GM12873 (cell line): ENCODE results near the gene MCU.

Experiments used
- TF ChIP-seq, protein P1 (sequence below): IDR thresholded peaks from 2 replicates; pipeline ENCODE4 v1.5.1; 2012; ENCODE audit warnings: low read depth, mild to moderate bottlenecking, moderate library complexity, low read length, control low read depth; ENCODE audit not compliant: insufficient read depth; ENCODE audit errors: missing control alignments

Gene MCU

DNA sequence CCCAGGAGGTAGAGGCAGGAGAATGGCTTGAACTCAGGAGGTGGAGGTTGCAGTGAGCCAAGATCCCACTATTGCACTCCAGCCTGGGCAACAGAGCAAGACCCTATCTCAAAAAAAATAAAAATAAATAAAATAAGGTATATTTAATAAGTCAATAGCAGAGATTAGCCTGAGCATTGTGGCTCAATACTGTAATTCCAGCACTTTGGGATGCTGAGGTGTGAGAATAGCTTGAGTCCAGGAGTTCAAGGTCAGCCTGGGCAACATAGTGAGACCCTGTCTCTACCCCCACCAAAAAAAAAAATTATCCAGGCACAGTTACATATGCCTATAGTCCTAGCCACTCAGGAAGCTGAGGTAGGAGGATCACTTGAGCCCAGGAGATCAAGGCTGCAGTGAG lies 163.2 kb downstream of the MCU start:
- TF ChIP-seq, protein P1, sequence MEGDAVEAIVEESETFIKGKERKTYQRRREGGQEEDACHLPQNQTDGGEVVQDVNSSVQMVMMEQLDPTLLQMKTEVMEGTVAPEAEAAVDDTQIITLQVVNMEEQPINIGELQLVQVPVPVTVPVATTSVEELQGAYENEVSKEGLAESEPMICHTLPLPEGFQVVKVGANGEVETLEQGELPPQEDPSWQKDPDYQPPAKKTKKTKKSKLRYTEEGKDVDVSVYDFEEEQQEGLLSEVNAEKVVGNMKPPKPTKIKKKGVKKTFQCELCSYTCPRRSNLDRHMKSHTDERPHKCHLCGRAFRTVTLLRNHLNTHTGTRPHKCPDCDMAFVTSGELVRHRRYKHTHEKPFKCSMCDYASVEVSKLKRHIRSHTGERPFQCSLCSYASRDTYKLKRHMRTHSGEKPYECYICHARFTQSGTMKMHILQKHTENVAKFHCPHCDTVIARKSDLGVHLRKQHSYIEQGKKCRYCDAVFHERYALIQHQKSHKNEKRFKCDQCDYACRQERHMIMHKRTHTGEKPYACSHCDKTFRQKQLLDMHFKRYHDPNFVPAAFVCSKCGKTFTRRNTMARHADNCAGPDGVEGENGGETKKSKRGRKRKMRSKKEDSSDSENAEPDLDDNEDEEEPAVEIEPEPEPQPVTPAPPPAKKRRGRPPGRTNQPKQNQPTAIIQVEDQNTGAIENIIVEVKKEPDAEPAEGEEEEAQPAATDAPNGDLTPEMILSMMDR: no peak

DNA sequence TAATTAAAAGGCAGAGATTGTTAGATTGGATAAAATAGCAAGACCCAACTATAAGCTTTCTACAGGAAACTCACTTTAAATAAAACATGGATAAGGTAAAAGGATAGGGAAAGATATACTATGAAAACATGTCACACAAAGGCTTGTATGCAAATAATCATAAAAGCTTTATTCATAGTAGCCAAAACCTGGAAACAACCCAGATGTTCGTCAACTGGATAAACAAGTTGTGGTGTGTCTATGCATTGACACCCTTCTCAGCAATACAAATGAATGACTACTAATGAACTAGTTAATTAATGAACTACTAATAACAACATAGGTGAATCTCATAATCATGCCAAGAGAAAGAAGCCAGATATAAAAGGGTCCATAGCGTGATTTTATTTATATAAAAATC lies 163.8 kb downstream of the MCU start:
- TF ChIP-seq, protein P1: no peak

DNA sequence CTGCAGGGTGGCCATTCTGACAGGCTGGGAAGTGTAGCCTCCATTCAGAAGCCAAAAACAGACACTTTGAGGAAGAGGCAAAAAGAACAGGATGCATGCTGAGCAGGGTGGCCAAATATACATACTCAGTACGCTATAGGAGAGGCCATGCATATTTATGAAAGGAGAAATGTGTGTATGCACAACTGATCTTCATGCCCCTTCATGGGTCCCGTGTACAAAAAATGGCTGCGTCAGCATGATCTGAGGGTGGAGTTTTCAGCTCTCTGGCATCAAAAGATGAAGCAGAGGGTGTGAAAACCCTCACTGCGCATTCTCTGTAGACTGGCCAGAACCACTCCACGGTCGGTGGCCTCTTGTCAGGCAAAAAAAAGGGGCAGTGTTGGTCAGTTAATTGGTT lies 166.1 kb downstream of the MCU start:
- TF ChIP-seq, protein P1: no peak

GRCh38 chr10:72862957-72863356 lies 171.0 kb downstream of the MCU start:
- TF ChIP-seq, protein P1: no peak

DNA sequence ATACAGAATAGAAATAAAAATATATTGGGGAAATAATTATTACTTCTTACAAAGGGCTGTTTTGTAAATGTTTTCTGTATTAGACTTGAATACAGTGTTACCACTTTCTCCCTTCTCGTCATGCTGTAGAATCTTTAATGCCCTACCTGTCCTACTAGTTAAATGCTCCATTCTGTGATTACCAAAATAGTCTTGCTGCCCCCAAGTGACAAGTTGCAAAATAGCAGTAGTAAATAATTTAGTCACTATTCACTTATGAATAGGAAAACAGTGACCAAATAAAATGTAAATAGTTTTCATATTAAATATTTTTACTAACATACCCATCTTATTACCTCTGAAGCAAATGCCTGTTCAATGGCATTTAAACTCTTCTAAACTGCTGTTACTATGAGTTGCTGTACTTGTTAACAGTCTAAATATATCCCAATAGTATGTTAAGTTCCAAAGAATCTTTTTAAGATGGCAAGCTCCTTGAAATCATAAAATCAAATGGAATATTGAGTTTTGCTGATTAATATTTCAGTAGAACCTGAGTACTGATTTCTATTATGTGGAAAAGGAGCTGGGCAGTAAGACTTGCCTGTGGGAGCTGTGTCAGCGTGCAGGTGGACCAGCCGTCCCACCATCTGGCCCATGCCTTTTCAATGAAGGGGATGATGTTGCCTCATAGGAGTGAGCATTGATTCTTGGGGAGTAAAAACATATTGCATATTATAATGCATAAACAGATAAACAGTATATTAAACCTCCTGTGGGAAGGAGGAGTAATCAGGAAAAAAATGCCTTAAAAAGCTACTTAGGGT lies 183.5 kb downstream of the MCU start:
- TF ChIP-seq, protein P1: peak; percentile 40

DNA sequence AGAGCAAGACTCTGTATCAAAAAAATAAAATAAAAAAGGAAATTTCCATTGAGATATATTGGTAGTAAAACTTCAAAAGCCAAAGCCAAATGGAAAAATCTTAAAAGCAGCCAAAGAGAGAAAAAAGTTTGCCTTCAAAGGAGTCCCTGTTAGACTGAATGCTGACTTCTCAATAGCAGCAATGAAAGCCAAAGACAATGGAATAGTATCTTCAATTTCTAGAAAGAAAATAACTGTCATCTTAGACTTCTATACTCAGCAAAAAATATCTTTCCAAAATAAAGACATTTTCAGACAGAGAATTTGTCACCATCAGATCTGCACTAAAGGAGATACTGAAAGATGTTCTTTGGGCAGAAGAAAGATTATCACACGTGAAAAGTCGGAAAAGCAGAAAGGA lies 187.3 kb downstream of the MCU start:
- TF ChIP-seq, protein P1: no peak

- TF ChIP-seq, protein P1: no peak
Measured at GRCh38 chr10:72881291-72881690, 189.3 kb downstream of the MCU start.
